ENCODE measurements around the gene GABRG3. TPM values are rescaled to one million over a fixed set of nuclear protein-coding genes. Genes with fewer than 3 reads are reported as not detected.

The GABRG3 gene
- polyA plus RNA-seq, 1 experiment, result not detected

DNA sequence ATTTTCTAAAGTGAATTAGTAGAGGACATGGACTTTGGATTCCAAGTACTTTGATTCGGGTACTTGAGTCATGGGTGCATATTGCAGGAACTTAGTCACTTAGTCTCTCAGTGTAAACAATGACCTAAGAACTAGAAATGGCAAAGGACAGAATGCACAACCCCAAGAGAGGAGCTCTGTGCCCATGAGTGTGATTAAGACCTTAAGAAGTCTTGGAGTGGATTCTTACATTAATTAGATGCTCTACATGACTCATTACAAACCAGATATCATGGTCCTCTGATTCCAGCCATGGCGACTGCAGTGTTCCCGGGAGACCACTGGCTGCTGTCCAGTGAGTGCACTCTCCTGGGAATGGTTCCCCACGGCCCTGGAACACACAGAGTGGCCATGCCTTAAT lies 251.5 kb downstream of the GABRG3 start:
- no peak for DNase-seq (ENCODE audit: low read depth)
- ChIA-PET POLR2A (no interaction called here), CTCF (no interaction called here)
- Histone ChIP-seq H3K4me3 (ENCODE audit: low read depth, low read length) (no peak overlapping the region), H3K36me3 (ENCODE audit: control insufficient read depth, insufficient read depth, low read length) (no peaks in the 10 kb centered on the region), H3K27me3 (ENCODE audit: control insufficient read depth, insufficient read depth, low read length) (no peaks in the 10 kb centered on the region)
- no peak for TF ChIP-seq CTCF (IDR thresholded peaks at IDR 0.05; ENCODE audit: insufficient read depth, low read depth, low read length)

DNA sequence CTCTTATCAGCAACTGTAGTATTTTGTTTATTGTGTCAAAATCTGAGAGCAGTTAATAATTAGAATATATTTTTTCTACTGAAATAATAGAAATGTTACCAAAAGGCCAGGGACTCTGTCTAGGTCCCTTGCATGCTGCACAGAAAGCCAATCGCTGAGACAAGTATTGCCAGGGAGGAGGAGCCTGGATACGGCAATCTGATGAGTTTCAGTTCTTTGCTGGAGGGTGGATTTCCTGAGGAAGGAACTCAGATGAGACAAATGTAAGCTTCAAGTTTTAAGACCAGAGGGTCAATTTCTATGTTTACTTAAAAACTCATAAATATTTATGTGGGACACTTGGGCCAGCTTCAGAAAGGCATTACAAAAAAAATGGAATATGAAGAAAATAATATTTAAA lies 252.2 kb downstream of the GABRG3 start:
- H3K27me3 ChIP-seq (ENCODE audit: control insufficient read depth, insufficient read depth, low read length), result no peaks in the 10 kb centered on the region
- H3K36me3 ChIP-seq (ENCODE audit: control insufficient read depth, insufficient read depth, low read length), result no peaks in the 10 kb centered on the region
- ChIA-PET POLR2A (no interaction called here), CTCF (no interaction called here)
- DNase-seq (ENCODE audit: low read depth), result no peak
- H3K4me3 ChIP-seq (ENCODE audit: low read depth, low read length), result no peak overlapping the region
- no peak for TF ChIP-seq CTCF (IDR thresholded peaks at IDR 0.05; ENCODE audit: insufficient read depth, low read depth, low read length)

DNA sequence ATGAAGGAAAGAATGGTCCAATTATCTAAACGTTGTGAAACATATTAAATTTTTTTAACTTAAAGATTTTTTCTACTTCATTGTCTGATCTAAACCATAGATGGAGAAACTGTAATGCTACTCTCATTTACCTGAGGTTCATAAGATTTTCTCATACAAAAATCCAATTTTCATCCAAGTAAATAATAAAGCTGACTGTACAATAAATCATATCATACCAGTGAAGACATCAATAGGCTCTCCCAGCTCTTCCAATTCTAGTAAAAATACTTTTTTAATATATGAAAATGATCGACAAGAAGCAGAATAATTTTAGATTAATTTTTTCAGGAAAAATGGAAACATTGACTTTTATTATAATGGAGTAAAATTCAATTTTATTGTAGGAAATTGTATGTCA lies 260.8 kb downstream of the GABRG3 start:
- ChIA-PET POLR2A (no interaction called here), CTCF (no interaction called here)
- H3K27me3 ChIP-seq (ENCODE audit: control insufficient read depth, insufficient read depth, low read length), result no peaks in the 10 kb centered on the region
- no peak for DNase-seq (ENCODE audit: low read depth)
- H3K36me3 ChIP-seq (ENCODE audit: control insufficient read depth, insufficient read depth, low read length), result no peaks in the 10 kb centered on the region
- no peak for TF ChIP-seq CTCF (IDR thresholded peaks at IDR 0.05; ENCODE audit: insufficient read depth, low read depth, low read length)
- H3K4me3 ChIP-seq (ENCODE audit: low read depth, low read length), result no peak overlapping the region

DNA sequence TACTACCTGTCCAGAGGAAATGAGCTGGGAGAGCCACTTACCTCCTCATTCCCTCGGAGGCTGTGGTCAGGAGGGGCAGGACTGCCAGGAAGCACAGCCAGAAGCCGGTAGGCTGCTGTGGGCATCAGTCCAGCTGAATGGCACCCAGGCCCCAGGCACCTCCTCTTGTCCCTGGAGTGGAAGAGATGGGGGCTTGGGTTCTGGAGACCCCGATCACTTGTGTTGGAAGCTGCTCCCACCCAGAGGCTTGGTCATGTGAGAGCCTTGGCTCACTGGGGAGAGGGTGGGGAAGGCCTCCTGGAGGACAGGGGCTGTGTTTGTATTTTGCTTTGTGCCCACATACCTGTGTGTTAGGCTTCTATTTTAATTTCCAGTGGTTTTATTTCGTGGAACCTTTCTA lies 261.9 kb downstream of the GABRG3 start:
- POLR2A ChIA-PET, result no interaction called here

GRCh38 chr15:27234593-27234992 lies 263.6 kb downstream of the GABRG3 start:
- no peaks in the 10 kb centered on the region for H3K27me3 ChIP-seq (ENCODE audit: control insufficient read depth, insufficient read depth, low read length)
- CTCF ChIA-PET, result no interaction called here
- POLR2A ChIA-PET, result no interaction called here
- no peaks in the 10 kb centered on the region for H3K36me3 ChIP-seq (ENCODE audit: control insufficient read depth, insufficient read depth, low read length)
- no peak for DNase-seq (ENCODE audit: low read depth)
- TF ChIP-seq CTCF (IDR thresholded peaks at IDR 0.05; ENCODE audit: insufficient read depth, low read depth, low read length), result no peak
- no peak overlapping the region for H3K4me3 ChIP-seq (ENCODE audit: low read depth, low read length)

More for the DNA sequence above, 261.9 kb downstream of the GABRG3 start:
- H3K4me3 ChIP-seq (ENCODE audit: low read depth, low read length), result no peak overlapping the region
- H3K27me3 ChIP-seq (ENCODE audit: control insufficient read depth, insufficient read depth, low read length), result no peaks in the 10 kb centered on the region
- no peak for TF ChIP-seq CTCF (IDR thresholded peaks at IDR 0.05; ENCODE audit: insufficient read depth, low read depth, low read length)
- DNase-seq (ENCODE audit: low read depth), result no peak
- no peaks in the 10 kb centered on the region for H3K36me3 ChIP-seq (ENCODE audit: control insufficient read depth, insufficient read depth, low read length)
- CTCF ChIA-PET, result no interaction called here

Data from BJ (cell line).